WTC11 (cell line): ENCODE measurements around the gene CLCN6.

Experiments used
- NR2C2 ChIP-seq: sonication (generic); formaldehyde crosslinking; IDR thresholded peaks from 2 replicates; pipeline ENCODE4 v1.8.0; 2022; ENCODE audit warnings: mild to moderate bottlenecking, missing genetic modification reagents
- TF ChIP-seq, protein P1 (sequence below): sonication (generic); formaldehyde crosslinking; IDR thresholded peaks from 2 replicates; pipeline ENCODE4 v1.8.0; 2022; ENCODE audit warnings: missing genetic modification reagents

DNA sequence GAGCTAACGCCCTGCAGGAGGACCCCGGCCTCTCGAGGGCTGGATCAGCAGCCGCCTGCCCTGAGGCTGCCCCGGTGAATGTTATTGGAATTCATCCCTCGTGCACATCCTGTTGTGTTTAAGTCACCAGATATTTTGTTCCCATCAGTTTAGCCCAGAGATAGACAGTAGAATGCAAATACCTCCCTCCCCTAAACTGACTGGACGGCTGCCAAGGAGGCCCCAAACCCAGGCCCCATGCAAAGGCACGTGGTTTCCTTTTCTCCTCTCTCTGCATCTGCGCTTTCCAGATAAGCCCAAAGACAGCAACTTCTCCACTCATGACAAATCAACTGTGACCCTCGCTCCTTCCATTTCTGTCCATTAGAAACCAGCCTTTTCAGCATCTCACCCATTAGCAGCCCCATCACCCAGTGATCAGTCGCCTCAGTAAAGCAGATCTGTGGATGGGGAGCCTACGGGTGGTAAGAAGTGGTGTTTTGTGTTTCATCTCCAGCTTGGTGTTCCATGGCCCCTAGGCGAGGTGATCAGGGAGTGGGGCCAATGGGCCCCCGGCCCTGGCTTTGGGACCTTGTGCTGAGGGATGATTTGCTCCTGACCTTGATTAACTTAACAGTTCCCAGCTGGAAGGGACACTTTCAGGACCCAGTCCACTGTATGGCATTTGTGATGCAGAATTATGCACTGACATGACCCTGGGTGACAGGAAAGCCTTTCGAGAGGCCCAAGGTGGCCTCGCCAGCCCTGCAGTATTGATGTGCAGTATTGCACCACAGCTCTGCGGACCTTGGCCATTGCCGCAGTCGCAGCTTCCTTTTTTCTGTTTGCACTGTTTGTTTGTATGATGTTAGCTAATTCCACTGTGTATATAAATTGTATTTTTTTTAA lies 36.4 kb downstream of the CLCN6 start:
- TF ChIP-seq, protein P1, sequence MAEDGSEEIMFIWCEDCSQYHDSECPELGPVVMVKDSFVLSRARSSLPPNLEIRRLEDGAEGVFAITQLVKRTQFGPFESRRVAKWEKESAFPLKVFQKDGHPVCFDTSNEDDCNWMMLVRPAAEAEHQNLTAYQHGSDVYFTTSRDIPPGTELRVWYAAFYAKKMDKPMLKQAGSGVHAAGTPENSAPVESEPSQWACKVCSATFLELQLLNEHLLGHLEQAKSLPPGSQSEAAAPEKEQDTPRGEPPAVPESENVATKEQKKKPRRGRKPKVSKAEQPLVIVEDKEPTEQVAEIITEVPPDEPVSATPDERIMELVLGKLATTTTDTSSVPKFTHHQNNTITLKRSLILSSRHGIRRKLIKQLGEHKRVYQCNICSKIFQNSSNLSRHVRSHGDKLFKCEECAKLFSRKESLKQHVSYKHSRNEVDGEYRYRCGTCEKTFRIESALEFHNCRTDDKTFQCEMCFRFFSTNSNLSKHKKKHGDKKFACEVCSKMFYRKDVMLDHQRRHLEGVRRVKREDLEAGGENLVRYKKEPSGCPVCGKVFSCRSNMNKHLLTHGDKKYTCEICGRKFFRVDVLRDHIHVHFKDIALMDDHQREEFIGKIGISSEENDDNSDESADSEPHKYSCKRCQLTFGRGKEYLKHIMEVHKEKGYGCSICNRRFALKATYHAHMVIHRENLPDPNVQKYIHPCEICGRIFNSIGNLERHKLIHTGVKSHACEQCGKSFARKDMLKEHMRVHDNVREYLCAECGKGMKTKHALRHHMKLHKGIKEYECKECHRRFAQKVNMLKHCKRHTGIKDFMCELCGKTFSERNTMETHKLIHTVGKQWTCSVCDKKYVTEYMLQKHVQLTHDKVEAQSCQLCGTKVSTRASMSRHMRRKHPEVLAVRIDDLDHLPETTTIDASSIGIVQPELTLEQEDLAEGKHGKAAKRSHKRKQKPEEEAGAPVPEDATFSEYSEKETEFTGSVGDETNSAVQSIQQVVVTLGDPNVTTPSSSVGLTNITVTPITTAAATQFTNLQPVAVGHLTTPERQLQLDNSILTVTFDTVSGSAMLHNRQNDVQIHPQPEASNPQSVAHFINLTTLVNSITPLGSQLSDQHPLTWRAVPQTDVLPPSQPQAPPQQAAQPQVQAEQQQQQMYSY (CRISPR knock-in tag), result no peak
- TF ChIP-seq NR2C2 (CRISPR knock-in tag), result no peak
